CD4-positive, CD25-positive, alpha-beta regulatory T cell (primary cell): ENCODE data around the gene MTMR3. TPM values are rescaled to one million over a fixed set of nuclear protein-coding genes. Genes with fewer than 3 reads are reported as not detected.
"Not testable (repeated sequence)": the region's sequence is repeated elsewhere in the genome, so short reads cannot be mapped to it uniquely, and the experiment has no call there.

Source experiments
- ATAC-seq, 2 donors: fragments of 150-1000 bp; cut with Tn5 transposase; one replicate each; pipeline ENCODE4 v1.10.0; 2021; ENCODE audit warnings: low read depth in 2 of 2, moderate number of reproducible peaks in 2 of 2, moderate library complexity in 1 of 2
- DNase-seq, 3 donors: peaks; one replicate each; pipeline versions ENCODE4 v3.0.0 to v3.0.0-alpha.2; 2012 to 2022; ENCODE audit warnings: mixed read lengths in 1 of 3
- H3K27ac ChIP-seq: one replicate; pipeline ENCODE4 v1.7.0; 2013; ENCODE audit warnings: mild to moderate bottlenecking, low read length; ENCODE audit not compliant: insufficient read depth, poor library complexity, severe bottlenecking
- H3K27me3 ChIP-seq: one replicate; pipeline ENCODE4 v1.7.0; 2013; ENCODE audit warnings: low read length; ENCODE audit not compliant: control insufficient read depth, insufficient read depth
- H3K36me3 ChIP-seq: one replicate; pipeline ENCODE4 v1.7.0; 2013; ENCODE audit warnings: mild to moderate bottlenecking, low read length, moderate library complexity; ENCODE audit not compliant: control insufficient read depth, insufficient read depth
- H3K4me1 ChIP-seq: 2 replicates; pipeline ENCODE4 v1.7.0; 2013; ENCODE audit warnings: mild to moderate bottlenecking, low read length; ENCODE audit not compliant: insufficient read depth, control insufficient read depth, poor library complexity, severe bottlenecking
- H3K4me3 ChIP-seq: one replicate; pipeline ENCODE4 v1.7.0; 2013; ENCODE audit warnings: low read depth, mild to moderate bottlenecking, low read length, moderate library complexity
- H3K9me3 ChIP-seq, 2 experiments: 1 replicate in 1 of 2; 2 replicates in 1 of 2; pipeline ENCODE4 v1.7.0; 2013; ENCODE audit warnings: low read length in 2 of 2, mild to moderate bottlenecking in 1 of 2, moderate library complexity in 1 of 2; ENCODE audit not compliant: control insufficient read depth in 2 of 2
- H3K27ac Mint-ChIP-seq, 3 donors: one replicate each; pipeline ENCODE4 v1.8.0; 2020 to 2022; ENCODE audit warnings: mild to moderate bottlenecking in 3 of 3, mixed read lengths in 3 of 3, moderate library complexity in 2 of 3
- H3K27me3 Mint-ChIP-seq: one replicate; pipeline ENCODE4 v1.8.0; 2022; ENCODE audit warnings: mild to moderate bottlenecking, mixed read lengths
- H3K36me3 Mint-ChIP-seq: one replicate; pipeline ENCODE4 v1.8.0; 2020; ENCODE audit warnings: mixed read lengths
- H3K4me1 Mint-ChIP-seq, 4 donors: one replicate each; pipeline ENCODE4 v1.8.0; 2020 to 2022; ENCODE audit warnings: mixed read lengths in 4 of 4, mild to moderate bottlenecking in 1 of 4
- H3K4me3 Mint-ChIP-seq, 4 donors: one replicate each; pipeline ENCODE4 v1.8.0; 2020 to 2022; ENCODE audit warnings: mild to moderate bottlenecking in 4 of 4, mixed read lengths in 4 of 4, moderate library complexity in 3 of 4
- H3K9me3 Mint-ChIP-seq, 7 donors: one replicate each; pipeline ENCODE4 v1.8.0; 2020 to 2022; ENCODE audit warnings: mixed read lengths in 7 of 7, mild to moderate bottlenecking in 3 of 7, moderate library complexity in 2 of 7
- polyA plus RNA-seq, 4 donors: library from polyadenylated mRNA; unstranded; fragments of 300-500 nt; fragmentation: Illumina TruSeq; gene quantifications; one replicate each; pipeline ENCODE4 v1.2.3, GENCODE V29; 2021
- total RNA-seq: library from RNA; stranded (reverse); gene quantifications from one replicate; pipeline ENCODE4 v1.2.3, GENCODE V29; 2022

Gene MTMR3
- total and polyA plus RNA-seq, 5 donors from 2014 or later: 14.3 to 64.4 (median 19.1) TPM

- H3K27me3 Mint-ChIP-seq, DNase-seq, H3K27me3 ChIP-seq, ATAC-seq, H3K27ac ChIP-seq, H3K4me3 Mint-ChIP-seq, H3K4me3 ChIP-seq, H3K9me3 ChIP-seq, H3K9me3 Mint-ChIP-seq, H3K4me1 ChIP-seq: not testable (repeated sequence)
- peaks cover 18% of the 10 kb centered on the region for H3K36me3 ChIP-seq
- peaks cover 25% of the 10 kb centered on the region for H3K36me3 Mint-ChIP-seq
- H3K4me1 Mint-ChIP-seq: peaks cover 4 to 19% (median 6%) of the 10 kb centered on the region in 4 donors
- H3K27ac Mint-ChIP-seq: peak overlapping the region in 1 of 3 donors; percentile 35
These were observed 90.7 kb downstream of the MTMR3 start for GRCh38 chr22:29973680-29974079.

- Mint-ChIP-seq H3K36me3 (peaks cover 32% of the 10 kb centered on the region), H3K27me3 (no peaks in the 10 kb centered on the region), H3K27ac (no peak overlapping the region), H3K4me1 (peaks cover 0 to 7% (median 3%) of the 10 kb centered on the region in 4 donors), H3K9me3 (no peaks in the 10 kb centered on the region), H3K4me3 (no peak overlapping the region)
- ATAC-seq (no peak), DNase-seq (no peak)
- Histone ChIP-seq H3K4me1 (no peaks in the 10 kb centered on the region), H3K27me3 (no peaks in the 10 kb centered on the region), H3K4me3 (no peak overlapping the region), H3K9me3 (no peaks in the 10 kb centered on the region), H3K36me3 (peaks cover 25% of the 10 kb centered on the region), H3K27ac (no peak overlapping the region)
These were observed 92.5 kb downstream of the MTMR3 start for GRCh38 chr22:29975494-29975893.

- Mint-ChIP-seq H3K4me3 (no peak overlapping the region), H3K36me3 (peaks cover 30% of the 10 kb centered on the region), H3K27ac (peak overlapping the region in 1 of 3 donors; percentile 20), H3K4me1 (peaks cover 0 to 6% (median 3%) of the 10 kb centered on the region in 4 donors), H3K27me3 (no peaks in the 10 kb centered on the region), H3K9me3 (no peaks in the 10 kb centered on the region)
- ATAC-seq (no peak), DNase-seq (no peak)
- no peak overlapping the region for H3K4me3 ChIP-seq
- H3K27me3 ChIP-seq: no peaks in the 10 kb centered on the region
- H3K4me1 ChIP-seq: no peaks in the 10 kb centered on the region
- no peak overlapping the region for H3K27ac ChIP-seq
- H3K9me3 ChIP-seq: no peaks in the 10 kb centered on the region
- H3K36me3 ChIP-seq: peaks cover 30% of the 10 kb centered on the region
These were observed 94.1 kb downstream of the MTMR3 start for GRCh38 chr22:29977107-29977506.

- H3K9me3 Mint-ChIP-seq: no peaks in the 10 kb centered on the region
- no peak overlapping the region for H3K27ac ChIP-seq
- no peaks in the 10 kb centered on the region for H3K9me3 ChIP-seq
- no peak for DNase-seq
- H3K36me3 Mint-ChIP-seq: peaks cover 37% of the 10 kb centered on the region
- H3K27me3 Mint-ChIP-seq: no peaks in the 10 kb centered on the region
- no peaks in the 10 kb centered on the region for H3K4me1 ChIP-seq
- H3K36me3 ChIP-seq: peaks cover 34% of the 10 kb centered on the region
- no peaks in the 10 kb centered on the region for H3K27me3 ChIP-seq
- H3K4me3 Mint-ChIP-seq: no peak overlapping the region
- H3K4me3 ChIP-seq: no peak overlapping the region
- peak overlapping the region in 1 of 3 donors; percentile 47 for H3K27ac Mint-ChIP-seq
- peaks cover 0 to 6% (median 4%) of the 10 kb centered on the region in 4 donors for H3K4me1 Mint-ChIP-seq
- no peak for ATAC-seq
These were observed 96.9 kb downstream of the MTMR3 start for GRCh38 chr22:29979777-29980321.

- H3K27ac ChIP-seq: no peak overlapping the region
- no peaks in the 10 kb centered on the region for H3K9me3 ChIP-seq
- no peak overlapping the region for H3K4me3 ChIP-seq
- peaks cover 51% of the 10 kb centered on the region for H3K36me3 ChIP-seq
- no peak overlapping the region for H3K4me3 Mint-ChIP-seq
- no peaks in the 10 kb centered on the region for H3K4me1 ChIP-seq
- DNase-seq: no peak
- peaks cover 2 to 14% (median 4%) of the 10 kb centered on the region in 4 donors for H3K4me1 Mint-ChIP-seq
- H3K9me3 Mint-ChIP-seq: no peaks in the 10 kb centered on the region
- ATAC-seq: no peak
- H3K27ac Mint-ChIP-seq: no peak overlapping the region
- H3K27me3 ChIP-seq: no peaks in the 10 kb centered on the region
- H3K36me3 Mint-ChIP-seq: peaks cover 48% of the 10 kb centered on the region
- H3K27me3 Mint-ChIP-seq: no peaks in the 10 kb centered on the region
These were observed 100.4 kb downstream of the MTMR3 start for GRCh38 chr22:29983296-29983917.

- DNase-seq: no peak
- Histone ChIP-seq H3K27ac (no peak overlapping the region), H3K36me3 (peaks cover 47% of the 10 kb centered on the region), H3K27me3 (no peaks in the 10 kb centered on the region), H3K4me3 (no peak overlapping the region), H3K4me1 (no peaks in the 10 kb centered on the region), H3K9me3 (no peaks in the 10 kb centered on the region)
- H3K36me3 Mint-ChIP-seq: peaks cover 41% of the 10 kb centered on the region
- no peak overlapping the region for H3K4me3 Mint-ChIP-seq
- ATAC-seq: no peak
- H3K4me1 Mint-ChIP-seq: peaks cover 0 to 14% (median 2%) of the 10 kb centered on the region in 4 donors
- no peak overlapping the region for H3K27ac Mint-ChIP-seq
- H3K9me3 Mint-ChIP-seq: no peaks in the 10 kb centered on the region
- H3K27me3 Mint-ChIP-seq: no peaks in the 10 kb centered on the region
These were observed 102.9 kb downstream of the MTMR3 start for GRCh38 chr22:29985912-29986311.

GRCh38 chr22:29987137-29987536, 104.2 kb downstream of the MTMR3 start:
- Mint-ChIP-seq H3K36me3 (peaks cover 46% of the 10 kb centered on the region), H3K27ac (no peak overlapping the region), H3K4me1 (peaks cover 0 to 14% (median 2%) of the 10 kb centered on the region in 4 donors), H3K9me3 (no peaks in the 10 kb centered on the region), H3K4me3 (no peak overlapping the region), H3K27me3 (no peaks in the 10 kb centered on the region)
- no peaks in the 10 kb centered on the region for H3K9me3 ChIP-seq
- H3K4me1 ChIP-seq: no peaks in the 10 kb centered on the region
- H3K27ac ChIP-seq: no peak overlapping the region
- DNase-seq (no peak), ATAC-seq (no peak)
- no peak overlapping the region for H3K4me3 ChIP-seq
- peaks cover 54% of the 10 kb centered on the region for H3K36me3 ChIP-seq
- no peaks in the 10 kb centered on the region for H3K27me3 ChIP-seq

GRCh38 chr22:29988719-29989118, 105.7 kb downstream of the MTMR3 start:
- Histone ChIP-seq H3K27ac (no peak overlapping the region), H3K4me1 (no peaks in the 10 kb centered on the region), H3K27me3 (no peaks in the 10 kb centered on the region), H3K36me3 (peaks cover 59% of the 10 kb centered on the region), H3K9me3 (no peaks in the 10 kb centered on the region), H3K4me3 (no peak overlapping the region)
- Mint-ChIP-seq H3K4me1 (peaks cover 0 to 14% (median 4%) of the 10 kb centered on the region in 4 donors), H3K4me3 (no peak overlapping the region), H3K27ac (no peak overlapping the region), H3K9me3 (no peaks in the 10 kb centered on the region), H3K36me3 (peaks cover 45% of the 10 kb centered on the region), H3K27me3 (no peaks in the 10 kb centered on the region)
- ATAC-seq (no peak), DNase-seq (no peak)
